GM21528 (cell line): ENCODE data around the gene INSR.

Experiments
- ATAC-seq: cut with Tn5 transposase; IDR thresholded peaks from one replicate; pipeline ENCODE4 v1.9.1; 2021; ENCODE audit warnings: mild to moderate bottlenecking, moderate library complexity; ENCODE audit not compliant: unreplicated experiment, low FRiP score

INSR gene

GRCh38 chr19:7297742-7298141 is 3.5 kb upstream of the INSR start:
- no peak for ATAC-seq

DNA sequence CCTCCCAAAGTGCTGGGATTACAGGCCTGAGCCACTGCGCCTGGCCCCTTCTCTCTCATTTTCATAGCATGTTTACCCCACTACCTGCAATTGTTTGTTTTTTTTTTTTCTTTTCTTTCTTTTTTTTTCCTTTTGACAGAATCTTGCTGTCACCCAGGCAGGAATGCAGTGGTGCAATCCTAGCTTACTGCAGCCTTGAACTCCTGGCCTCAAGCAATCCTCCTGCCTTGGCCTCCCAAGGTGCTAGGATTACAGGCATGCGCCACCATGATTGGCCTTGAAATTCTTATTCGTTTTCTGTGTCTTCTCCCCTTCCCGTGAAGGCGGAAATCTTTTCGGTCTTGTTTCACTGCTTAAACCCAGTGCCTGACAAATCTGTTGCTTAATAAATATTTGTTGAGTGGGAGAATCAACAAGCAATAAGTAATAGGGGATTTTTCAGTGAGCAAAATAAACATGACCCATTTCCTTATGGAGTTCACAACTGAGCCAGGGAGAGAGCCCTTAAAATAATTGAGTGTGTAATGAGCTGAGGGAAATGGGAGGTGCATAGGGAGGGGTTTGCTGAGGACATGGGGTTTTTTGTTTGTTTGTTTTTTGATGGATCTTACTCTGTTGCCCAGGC is 1.8 kb upstream of the INSR start:
- no peak for ATAC-seq

- ATAC-seq = peak; percentile 61
Observed at GRCh38 chr19:7294558-7295212, 471 bp upstream of the INSR start.

- ATAC-seq = no peak
Observed at GRCh38 chr19:7292950-7293761, 1.1 kb downstream of the INSR start.

DNA sequence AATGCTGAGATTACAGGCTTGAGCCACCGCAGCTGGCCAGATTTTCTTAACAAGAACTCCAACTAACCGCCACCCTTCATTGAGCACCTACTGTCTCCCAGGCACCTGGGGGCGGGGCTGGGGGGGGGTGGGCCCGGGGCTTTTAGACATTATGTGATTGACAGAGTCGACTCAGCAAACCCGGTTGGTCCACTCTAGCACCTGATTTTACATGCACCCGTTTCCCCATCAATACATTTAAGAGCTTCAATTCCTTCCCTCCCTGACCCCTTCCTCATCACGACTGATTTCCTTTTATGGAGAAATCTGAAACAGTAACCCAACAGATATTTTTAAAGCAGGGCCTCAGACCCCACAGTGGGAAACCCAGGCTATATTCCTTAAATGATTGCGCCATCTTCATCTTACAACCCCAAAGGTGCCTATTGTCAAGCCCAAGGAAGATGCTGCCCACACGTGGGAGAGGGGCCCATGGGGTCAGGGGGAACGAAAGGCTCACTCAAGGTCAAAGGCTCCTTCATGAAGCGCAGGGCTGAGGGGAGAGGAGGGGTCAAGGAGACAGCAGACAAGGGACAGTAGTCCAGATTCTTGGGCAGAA is 1.8 kb downstream of the INSR start:
- no peak for ATAC-seq

GRCh38 chr19:7288977-7289376 is 5.2 kb downstream of the INSR start:
- no peak for ATAC-seq

DNA sequence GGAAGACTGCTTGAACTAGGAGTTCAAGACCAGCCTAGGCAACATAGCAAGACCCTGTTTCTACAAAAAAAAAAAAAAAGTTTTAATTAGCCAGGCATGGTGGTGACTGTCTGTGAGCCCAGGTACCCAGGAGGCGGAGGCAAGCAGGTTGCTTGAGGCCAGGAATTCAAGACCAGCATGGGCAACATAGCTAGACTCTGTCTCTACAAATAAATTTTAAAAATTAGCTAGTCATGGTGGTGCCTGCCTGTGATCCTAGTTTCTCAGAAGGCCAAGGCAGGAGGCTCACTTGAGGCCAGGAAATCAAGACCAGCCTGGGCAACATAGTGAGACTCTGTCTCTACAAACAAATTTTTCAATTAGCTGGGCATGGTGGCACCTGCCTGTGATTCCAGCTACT is 6.1 kb downstream of the INSR start:
- no peak for ATAC-seq

- ATAC-seq = no peak
Observed at GRCh38 chr19:7287722-7288121, 6.5 kb downstream of the INSR start.

DNA sequence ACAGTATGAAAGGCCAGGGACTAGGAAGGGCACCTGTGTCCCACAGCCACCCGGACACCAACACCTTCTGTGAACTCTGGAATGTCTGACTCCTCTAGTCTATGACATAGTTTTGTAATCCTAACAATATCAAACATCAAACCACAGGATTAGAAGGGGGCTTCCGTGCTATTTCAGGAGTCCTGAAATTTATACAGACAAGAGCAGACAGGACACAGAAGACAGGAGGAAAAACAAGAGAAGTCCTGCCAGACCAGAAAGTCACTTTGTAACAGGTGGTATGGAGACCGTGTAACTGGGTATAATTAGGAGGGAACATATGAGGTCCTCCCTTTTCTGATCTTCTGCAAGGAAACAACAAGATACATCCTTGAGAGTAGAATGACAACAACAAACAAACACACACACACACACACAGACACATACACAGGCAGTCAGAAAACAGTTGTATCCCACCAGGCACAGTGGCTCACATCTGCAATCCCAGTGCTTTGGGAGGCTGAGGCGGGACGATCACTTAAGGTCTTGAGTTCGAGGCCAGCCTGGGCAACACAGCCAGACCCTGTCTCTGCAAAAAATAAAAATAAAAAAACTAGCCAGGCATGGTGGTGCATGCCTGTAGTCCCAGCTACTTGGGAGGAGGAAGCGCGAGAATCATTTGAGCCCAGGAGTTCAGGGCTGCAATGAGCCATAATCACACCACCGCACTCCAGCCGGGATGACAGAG is 13.1 kb downstream of the INSR start:
- ATAC-seq = no peak

DNA sequence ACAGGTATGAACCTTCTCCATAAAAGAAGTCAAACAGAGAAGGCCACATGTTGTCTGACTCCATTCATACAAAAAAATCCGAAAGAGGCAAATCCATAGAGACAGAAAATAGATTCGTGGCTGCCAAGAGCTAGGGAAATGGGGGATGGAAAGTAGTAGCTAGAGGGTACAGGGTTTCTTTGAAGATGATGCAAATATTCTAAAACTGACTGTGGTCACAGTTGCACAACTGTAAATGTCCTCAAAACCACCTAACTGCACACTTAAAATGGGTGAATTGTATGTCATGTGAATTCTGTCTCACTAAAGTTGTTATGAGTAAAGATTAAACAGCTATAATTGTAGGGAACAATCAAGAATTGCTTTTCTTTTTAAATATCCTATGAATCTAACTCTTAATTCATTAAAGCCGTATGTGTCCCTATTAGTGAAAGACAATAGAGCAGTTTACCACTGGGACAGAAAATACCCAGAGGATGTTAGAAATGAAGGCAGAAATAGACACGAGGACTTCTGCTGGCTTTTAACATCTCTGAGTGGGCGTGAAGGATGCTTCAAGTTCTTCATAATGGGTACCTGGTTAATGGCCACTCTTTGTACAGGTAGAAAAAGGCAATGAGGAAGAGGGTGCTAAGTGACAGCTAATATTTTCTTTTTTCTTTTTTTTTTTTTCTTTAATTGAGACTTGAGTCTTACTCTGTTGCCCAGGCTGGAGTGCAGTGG is 21.2 kb downstream of the INSR start:
- ATAC-seq = no peak

DNA sequence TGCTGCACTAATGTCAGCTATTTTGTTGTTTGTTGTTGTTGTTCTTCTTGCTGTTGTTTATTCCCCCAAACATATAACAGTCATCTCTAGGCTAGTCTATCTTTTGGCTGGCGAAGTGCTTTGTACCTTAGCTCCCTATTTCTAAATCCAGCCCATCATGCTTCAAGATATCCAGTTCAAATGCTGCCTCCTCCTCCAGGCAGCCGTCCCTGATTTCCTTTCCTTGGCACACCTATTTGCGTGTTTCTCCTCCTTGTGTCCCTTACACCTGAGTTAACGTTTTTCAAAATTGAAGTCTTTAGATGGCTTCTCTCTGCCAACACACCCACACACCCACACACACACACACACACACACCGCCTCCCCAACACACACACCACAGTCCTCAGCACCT is 25.5 kb downstream of the INSR start:
- no peak for ATAC-seq

- no peak for ATAC-seq
Observed at GRCh38 chr19:7267792-7268704, 26.2 kb downstream of the INSR start.

- ATAC-seq = no peak
Observed at GRCh38 chr19:7266832-7267231, 27.4 kb downstream of the INSR start.

- no peak for ATAC-seq
Observed at GRCh38 chr19:7265963-7266362, 28.3 kb downstream of the INSR start.

GRCh38 chr19:7264858-7265257 is 29.4 kb downstream of the INSR start:
- no peak for ATAC-seq

DNA sequence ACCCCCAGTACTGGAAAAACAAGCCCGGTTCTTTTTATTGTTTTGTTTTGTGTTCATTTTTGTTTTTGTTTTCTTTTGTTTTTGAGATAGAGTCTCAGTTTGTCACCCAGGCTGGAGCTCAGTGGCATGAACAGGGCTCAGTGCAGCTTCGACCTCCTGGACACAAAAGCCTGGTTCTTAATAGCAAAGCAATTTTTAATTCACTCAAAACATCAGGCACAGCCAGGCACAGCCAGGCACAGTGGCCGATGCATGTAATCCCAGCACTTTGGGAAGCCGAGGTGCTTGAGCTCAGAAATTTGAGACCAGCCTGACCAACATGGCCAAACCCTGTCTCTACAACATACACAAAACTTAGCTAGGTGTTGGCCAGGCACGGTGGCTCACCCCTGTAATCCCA is 30.7 kb downstream of the INSR start:
- ATAC-seq = no peak

DNA sequence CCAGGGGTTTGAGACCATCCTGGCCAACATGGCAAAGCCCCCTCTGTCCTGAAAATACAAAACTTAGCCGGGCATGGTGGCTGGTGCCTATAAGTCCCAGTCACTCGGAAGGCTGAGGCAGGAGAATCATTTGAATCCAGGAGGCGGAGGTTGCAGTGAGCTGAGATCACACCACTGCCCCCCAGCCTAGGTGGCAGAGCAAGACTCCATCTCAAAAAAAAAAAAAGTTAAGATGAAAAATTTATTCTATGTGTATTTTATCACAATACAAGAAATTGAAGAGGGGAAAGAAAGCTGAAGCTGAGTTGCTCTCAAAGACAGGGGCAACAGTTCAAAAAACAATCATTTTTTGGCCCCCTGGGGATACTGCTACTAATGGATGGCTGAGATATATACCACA is 31.1 kb downstream of the INSR start:
- ATAC-seq = no peak

DNA sequence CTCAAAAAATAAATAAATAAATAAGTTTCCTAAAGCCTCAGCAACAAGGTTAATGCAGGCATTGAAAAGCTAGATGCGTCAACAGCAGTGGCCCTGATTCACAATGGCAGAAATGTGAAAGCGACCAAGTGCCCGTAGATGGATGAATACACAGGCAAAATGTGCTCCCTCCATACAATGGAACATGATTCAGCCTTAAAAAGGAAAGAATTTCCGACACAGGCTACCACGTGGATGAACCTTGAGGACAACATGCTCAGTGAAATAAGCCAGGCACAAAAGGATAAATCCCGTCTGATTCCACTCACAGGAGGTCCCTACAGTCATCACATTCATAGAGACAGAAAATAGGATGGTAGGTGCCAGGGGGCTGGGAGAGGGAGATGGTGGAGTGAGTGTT is 31.7 kb downstream of the INSR start:
- no peak for ATAC-seq

DNA sequence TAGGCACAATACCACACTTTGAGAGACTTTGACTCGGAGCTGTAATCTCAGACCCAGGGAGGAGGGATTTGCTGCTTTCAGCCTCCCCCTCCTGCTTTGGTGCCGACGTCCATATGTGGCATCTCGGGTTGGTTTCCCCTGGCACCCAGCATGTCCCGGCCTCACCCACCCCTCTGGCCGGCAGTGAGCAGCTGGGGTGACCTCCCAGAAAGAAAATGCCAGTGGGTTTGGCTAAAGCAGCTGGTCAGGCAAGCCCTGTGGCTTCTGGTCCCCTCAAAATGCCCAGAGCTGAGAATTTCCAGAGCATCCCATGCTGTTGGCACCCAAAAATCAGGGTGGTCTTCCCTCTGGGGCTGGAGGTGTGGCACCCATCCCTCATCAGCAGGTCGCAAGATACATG is 34.1 kb downstream of the INSR start:
- ATAC-seq = no peak
